Esophagus squamous epithelium (tissue), 4 donors: Measurements from ENCODE around the gene MXD4.

ENCODE experiments used
- CTCF ChIP-seq, 6 experiments: fragments of 450-650 bp in 4 of 6; fragments of 200-600 bp in 2 of 6; sonication (generic) in 2 of 6; IDR thresholded peaks; one replicate each; pipeline ENCODE4 v1.5.1; 2016 to 2019; ENCODE audit warnings: antibody characterized with exemption in 6 of 6, mild to moderate bottlenecking in 4 of 6, moderate library complexity in 4 of 6
- POLR2A ChIP-seq, 4 donors: fragments of 450-650 bp; IDR thresholded peaks; one replicate each; pipeline ENCODE4 v1.6.1; 2017; ENCODE audit warnings: antibody characterized with exemption in 4 of 4, mild to moderate bottlenecking in 4 of 4, moderate library complexity in 3 of 4

- TF ChIP-seq CTCF (IDR thresholded peaks at IDR 0.05) (no peak), POLR2A (IDR thresholded peaks at IDR 0.05) (no peak)
Measured at GRCh38 chr4:2306773-2307410, 45.0 kb upstream of the MXD4 start.
